ENCODE results near the gene CFAP54. TPM values are rescaled to one million over a fixed set of nuclear protein-coding genes. Genes with fewer than 3 reads are reported as not detected.
"Not testable (repeated sequence)": the region's sequence is repeated elsewhere in the genome, so short reads cannot be mapped to it uniquely, and the experiment has no call there.

CFAP54 gene
- total RNA-seq, 1 experiment from 2014 or later, result 0.35 TPM

DNA sequence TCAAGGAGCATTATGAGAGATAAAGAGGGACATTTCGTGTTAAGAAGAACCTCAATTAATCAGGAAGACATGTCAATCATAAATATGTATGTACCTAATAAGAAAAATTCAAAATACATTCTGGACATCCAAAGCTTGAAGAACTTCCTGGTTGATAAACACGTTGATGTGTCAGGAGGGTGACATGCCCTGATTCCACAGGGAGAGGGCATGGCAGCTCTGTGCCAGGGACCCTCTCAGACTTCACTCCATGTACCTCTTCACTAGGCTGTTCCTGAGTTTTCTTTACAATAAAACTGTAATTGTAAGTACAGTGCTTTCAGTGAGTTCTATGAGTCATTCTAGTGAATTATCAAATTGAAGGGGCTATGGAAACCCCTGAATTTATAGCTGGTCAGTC lies 163.5 kb downstream of the CFAP54 start:
- TF ChIP-seq, protein P1, sequence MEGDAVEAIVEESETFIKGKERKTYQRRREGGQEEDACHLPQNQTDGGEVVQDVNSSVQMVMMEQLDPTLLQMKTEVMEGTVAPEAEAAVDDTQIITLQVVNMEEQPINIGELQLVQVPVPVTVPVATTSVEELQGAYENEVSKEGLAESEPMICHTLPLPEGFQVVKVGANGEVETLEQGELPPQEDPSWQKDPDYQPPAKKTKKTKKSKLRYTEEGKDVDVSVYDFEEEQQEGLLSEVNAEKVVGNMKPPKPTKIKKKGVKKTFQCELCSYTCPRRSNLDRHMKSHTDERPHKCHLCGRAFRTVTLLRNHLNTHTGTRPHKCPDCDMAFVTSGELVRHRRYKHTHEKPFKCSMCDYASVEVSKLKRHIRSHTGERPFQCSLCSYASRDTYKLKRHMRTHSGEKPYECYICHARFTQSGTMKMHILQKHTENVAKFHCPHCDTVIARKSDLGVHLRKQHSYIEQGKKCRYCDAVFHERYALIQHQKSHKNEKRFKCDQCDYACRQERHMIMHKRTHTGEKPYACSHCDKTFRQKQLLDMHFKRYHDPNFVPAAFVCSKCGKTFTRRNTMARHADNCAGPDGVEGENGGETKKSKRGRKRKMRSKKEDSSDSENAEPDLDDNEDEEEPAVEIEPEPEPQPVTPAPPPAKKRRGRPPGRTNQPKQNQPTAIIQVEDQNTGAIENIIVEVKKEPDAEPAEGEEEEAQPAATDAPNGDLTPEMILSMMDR (IDR thresholded peaks at IDR 0.05; ENCODE audit: unreplicated experiment), result no peak
- CTCF ChIA-PET, result no interaction called here
- no peaks in the 10 kb centered on the region for H3K4me1 Mint-ChIP-seq (ENCODE audit: low read depth, unreplicated experiment)

DNA sequence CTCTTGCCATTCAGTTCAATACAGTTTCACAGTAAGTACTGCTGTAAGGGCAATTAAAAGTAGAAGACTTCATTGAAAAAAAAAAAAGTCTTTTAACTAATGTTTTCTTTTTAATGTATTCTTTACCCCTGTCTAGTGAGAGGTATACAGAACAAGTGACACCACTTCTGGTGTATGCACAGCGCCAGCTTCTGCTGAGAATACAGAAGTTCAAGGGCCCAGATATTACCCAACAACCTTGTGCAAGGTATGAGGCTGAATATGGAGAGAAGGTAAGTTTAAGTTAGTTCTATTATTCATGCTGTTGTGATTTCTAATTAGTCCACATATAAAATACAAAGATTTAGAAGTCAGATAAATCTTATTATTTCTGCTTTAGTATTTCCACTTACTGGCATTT lies 168.7 kb downstream of the CFAP54 start:
- DNase-seq, result no peak
- CTCF ChIA-PET, result no interaction called here
- H3K27me3 Mint-ChIP-seq (ENCODE audit: unreplicated experiment), result peaks cover 16% of the 10 kb centered on the region
- intact Hi-C loops (cut with micrococcal nuclease; ENCODE audit: unreplicated experiment), result no loop called here
- H3K27ac Mint-ChIP-seq (ENCODE audit: unreplicated experiment), result no peak overlapping the region
- H3K4me3 Mint-ChIP-seq (ENCODE audit: low read depth, unreplicated experiment), result no peak overlapping the region
- H3K4me1 Mint-ChIP-seq (ENCODE audit: low read depth, unreplicated experiment), result no peaks in the 10 kb centered on the region
- no peaks in the 10 kb centered on the region for H3K9me3 Mint-ChIP-seq (ENCODE audit: low read depth, unreplicated experiment)
- no peaks in the 10 kb centered on the region for H3K36me3 Mint-ChIP-seq (ENCODE audit: insufficient read depth, unreplicated experiment)
- TF ChIP-seq, protein P1 (IDR thresholded peaks at IDR 0.05; ENCODE audit: unreplicated experiment), result no peak
- no TSS peak for BruUV-seq (replicated peaks)

More for the DNA sequence above, 163.5 kb downstream of the CFAP54 start:
- no peak for DNase-seq
- no TSS peak for BruUV-seq (replicated peaks)
- Mint-ChIP-seq H3K27me3 (ENCODE audit: unreplicated experiment) (peaks cover 13% of the 10 kb centered on the region), H3K36me3 (ENCODE audit: insufficient read depth, unreplicated experiment) (no peaks in the 10 kb centered on the region), H3K27ac (ENCODE audit: unreplicated experiment) (no peak overlapping the region), H3K9me3 (ENCODE audit: low read depth, unreplicated experiment) (no peaks in the 10 kb centered on the region), H3K4me3 (ENCODE audit: low read depth, unreplicated experiment) (no peak overlapping the region)
- intact Hi-C loops (cut with micrococcal nuclease; ENCODE audit: unreplicated experiment), result no loop called here

DNA sequence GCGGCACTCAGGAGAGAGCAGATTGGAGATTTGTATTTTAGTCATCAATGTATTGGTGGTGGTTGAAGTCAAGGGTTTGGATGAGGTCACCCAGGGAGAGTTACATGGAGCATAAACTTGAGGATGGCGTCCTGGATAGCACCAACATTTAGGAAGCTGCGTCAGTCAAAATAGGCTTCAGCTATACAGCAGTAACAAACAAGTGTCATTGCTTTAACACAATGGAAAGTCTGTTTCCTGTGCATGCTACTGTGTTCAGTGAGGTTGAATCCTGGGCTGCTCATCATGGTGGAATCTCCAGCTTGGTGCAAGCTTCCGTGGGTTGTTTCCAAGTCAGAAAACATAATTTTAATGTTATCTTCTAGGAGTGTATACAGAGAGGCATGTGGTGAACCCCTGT lies 180.4 kb downstream of the CFAP54 start:
- H3K27ac Mint-ChIP-seq (ENCODE audit: unreplicated experiment), result no peak overlapping the region
- TF ChIP-seq, protein P1 (IDR thresholded peaks at IDR 0.05; ENCODE audit: unreplicated experiment), result no peak
- no peaks in the 10 kb centered on the region for H3K9me3 Mint-ChIP-seq (ENCODE audit: low read depth, unreplicated experiment)
- intact Hi-C loops (cut with micrococcal nuclease; ENCODE audit: unreplicated experiment), result no loop called here
- CTCF ChIA-PET, result no interaction called here
- no peak for DNase-seq
- H3K4me3 Mint-ChIP-seq (ENCODE audit: low read depth, unreplicated experiment), result no peak overlapping the region
- peaks cover 16% of the 10 kb centered on the region for H3K27me3 Mint-ChIP-seq (ENCODE audit: unreplicated experiment)
- H3K36me3 Mint-ChIP-seq (ENCODE audit: insufficient read depth, unreplicated experiment), result no peaks in the 10 kb centered on the region
- H3K4me1 Mint-ChIP-seq (ENCODE audit: low read depth, unreplicated experiment), result no peaks in the 10 kb centered on the region
- BruUV-seq (replicated peaks), result no TSS peak

DNA sequence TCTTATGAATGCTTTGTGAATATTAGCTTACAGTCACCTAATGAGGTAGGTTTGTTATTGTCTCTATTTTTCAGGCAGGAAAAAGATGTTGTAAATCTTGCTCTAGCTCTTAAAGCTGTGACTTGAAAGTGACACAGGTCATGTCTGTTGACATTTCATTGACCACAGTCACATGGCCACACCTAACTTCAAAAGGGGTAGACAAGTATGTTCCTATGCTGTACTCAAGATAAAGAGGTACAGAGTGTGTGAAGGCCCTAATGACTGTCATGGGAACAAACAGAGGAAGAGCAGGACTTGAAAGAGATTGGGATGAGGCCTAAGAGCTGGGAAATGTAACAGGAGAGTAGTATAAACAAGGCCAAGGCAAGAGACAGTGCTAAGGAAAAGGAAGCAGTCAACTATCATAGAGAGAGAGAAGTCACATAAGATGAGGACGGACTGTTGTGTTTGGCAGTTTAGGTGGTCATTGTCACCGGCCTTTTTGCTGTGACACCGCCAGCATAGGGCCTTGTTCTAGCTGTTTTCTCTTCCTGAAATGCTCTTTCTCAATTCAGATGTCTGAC lies 181.0 kb downstream of the CFAP54 start:
- intact Hi-C loops (cut with micrococcal nuclease; ENCODE audit: unreplicated experiment), result no loop called here
- no TSS peak for BruUV-seq (replicated peaks)
- H3K9me3 Mint-ChIP-seq (ENCODE audit: low read depth, unreplicated experiment), result no peaks in the 10 kb centered on the region
- CTCF ChIA-PET, result no interaction called here
- H3K36me3 Mint-ChIP-seq (ENCODE audit: insufficient read depth, unreplicated experiment), result no peaks in the 10 kb centered on the region
- no peak overlapping the region for H3K27ac Mint-ChIP-seq (ENCODE audit: unreplicated experiment)
- no peak for DNase-seq
- no peak overlapping the region for H3K4me3 Mint-ChIP-seq (ENCODE audit: low read depth, unreplicated experiment)
- no peaks in the 10 kb centered on the region for H3K4me1 Mint-ChIP-seq (ENCODE audit: low read depth, unreplicated experiment)
- H3K27me3 Mint-ChIP-seq (ENCODE audit: unreplicated experiment), result peaks cover 16% of the 10 kb centered on the region
- TF ChIP-seq, protein P1 (IDR thresholded peaks at IDR 0.05; ENCODE audit: unreplicated experiment), result no peak

DNA sequence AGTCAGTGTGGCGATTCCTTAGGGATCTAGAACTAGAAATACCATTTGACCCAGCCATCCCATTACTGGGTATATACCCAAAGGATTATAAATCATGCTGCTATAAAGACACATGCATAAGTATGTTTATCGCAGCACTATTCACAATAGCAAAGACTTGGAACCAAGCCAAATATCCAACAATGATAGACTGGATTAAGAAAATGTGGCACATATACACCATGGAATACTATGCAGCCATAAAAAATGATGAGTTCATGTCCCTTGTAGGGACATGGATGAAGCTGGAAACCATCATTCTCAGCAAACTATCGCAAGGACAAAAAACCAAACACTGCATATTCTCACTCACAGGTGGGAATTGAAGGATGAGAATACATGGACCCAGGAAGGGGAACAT lies 186.1 kb downstream of the CFAP54 start:
- H3K4me1 Mint-ChIP-seq (ENCODE audit: low read depth, unreplicated experiment); CTCF ChIA-PET; BruUV-seq (replicated peaks); H3K4me3 Mint-ChIP-seq (ENCODE audit: low read depth, unreplicated experiment); H3K27ac Mint-ChIP-seq (ENCODE audit: unreplicated experiment); H3K9me3 Mint-ChIP-seq (ENCODE audit: low read depth, unreplicated experiment); H3K36me3 Mint-ChIP-seq (ENCODE audit: insufficient read depth, unreplicated experiment); intact Hi-C loops (cut with micrococcal nuclease; ENCODE audit: unreplicated experiment); DNase-seq: not testable (repeated sequence)
- H3K27me3 Mint-ChIP-seq (ENCODE audit: unreplicated experiment), result peaks cover 41% of the 10 kb centered on the region

Data from Calu3 (cell line).